ENCODE results near the gene LRRC7. TPM values are rescaled to one million over a fixed set of nuclear protein-coding genes. Genes with fewer than 3 reads are reported as not detected.

The LRRC7 gene
- total RNA-seq, 1 donor from 2014 or later: not detected

DNA sequence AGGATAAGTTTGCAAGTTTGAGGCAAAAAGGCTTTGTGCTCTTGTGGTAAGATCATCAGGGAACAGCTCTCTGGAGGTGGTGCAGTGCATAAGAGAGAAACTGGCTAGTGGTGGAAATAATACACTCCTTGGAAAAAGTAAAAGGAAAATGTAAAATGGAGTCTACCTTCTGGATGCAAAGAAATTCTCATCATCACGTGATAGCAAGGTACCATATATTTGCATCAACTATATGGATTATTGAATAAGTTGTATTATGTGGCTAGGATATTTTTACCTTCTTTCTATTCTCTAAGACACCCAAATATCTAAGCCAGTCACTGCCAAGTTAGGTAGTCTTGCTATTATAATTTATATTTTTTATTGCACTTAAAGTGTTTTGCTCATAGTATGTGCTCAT lies 14.0 kb upstream of the LRRC7 start:
- intact Hi-C loops (cut with micrococcal nuclease): no loop called here
- Mint-ChIP-seq H3K27ac (no peak overlapping the region), H3K36me3 (ENCODE audit: low read depth) (no peaks in the 10 kb centered on the region), H3K27me3 (ENCODE audit: low read depth) (no peaks in the 10 kb centered on the region), H3K4me3 (ENCODE audit: low read depth) (no peak overlapping the region), H3K4me1 (ENCODE audit: low read depth) (no peaks in the 10 kb centered on the region), H3K9me3 (peaks cover under 1% of the 10 kb centered on the region)
- no peak for DNase-seq (ENCODE audit: low spot score)

GRCh38 chr1:69568421-69569174 lies 876 bp downstream of the LRRC7 start:
- intact Hi-C loops (cut with micrococcal nuclease): no loop called here
- Mint-ChIP-seq H3K27me3 (ENCODE audit: low read depth) (peaks cover 36% of the 10 kb centered on the region), H3K27ac (no peak overlapping the region), H3K9me3 (no peaks in the 10 kb centered on the region), H3K4me1 (ENCODE audit: low read depth) (peaks cover 10% of the 10 kb centered on the region), H3K36me3 (ENCODE audit: low read depth) (no peaks in the 10 kb centered on the region), H3K4me3 (ENCODE audit: low read depth) (peak overlapping the region; percentile 71)
- no peak for DNase-seq (ENCODE audit: low spot score)

GRCh38 chr1:69569175-69569541 lies 1.4 kb downstream of the LRRC7 start:
- H3K36me3 Mint-ChIP-seq (ENCODE audit: low read depth): no peaks in the 10 kb centered on the region
- no peak for DNase-seq (ENCODE audit: low spot score)
- peak overlapping the region; percentile 11 for H3K4me3 Mint-ChIP-seq (ENCODE audit: low read depth)
- no peaks in the 10 kb centered on the region for H3K9me3 Mint-ChIP-seq
- H3K27ac Mint-ChIP-seq: no peak overlapping the region
- peaks cover 10% of the 10 kb centered on the region for H3K4me1 Mint-ChIP-seq (ENCODE audit: low read depth)
- H3K27me3 Mint-ChIP-seq (ENCODE audit: low read depth): peaks cover 36% of the 10 kb centered on the region
- intact Hi-C loops (cut with micrococcal nuclease): no loop called here

DNA sequence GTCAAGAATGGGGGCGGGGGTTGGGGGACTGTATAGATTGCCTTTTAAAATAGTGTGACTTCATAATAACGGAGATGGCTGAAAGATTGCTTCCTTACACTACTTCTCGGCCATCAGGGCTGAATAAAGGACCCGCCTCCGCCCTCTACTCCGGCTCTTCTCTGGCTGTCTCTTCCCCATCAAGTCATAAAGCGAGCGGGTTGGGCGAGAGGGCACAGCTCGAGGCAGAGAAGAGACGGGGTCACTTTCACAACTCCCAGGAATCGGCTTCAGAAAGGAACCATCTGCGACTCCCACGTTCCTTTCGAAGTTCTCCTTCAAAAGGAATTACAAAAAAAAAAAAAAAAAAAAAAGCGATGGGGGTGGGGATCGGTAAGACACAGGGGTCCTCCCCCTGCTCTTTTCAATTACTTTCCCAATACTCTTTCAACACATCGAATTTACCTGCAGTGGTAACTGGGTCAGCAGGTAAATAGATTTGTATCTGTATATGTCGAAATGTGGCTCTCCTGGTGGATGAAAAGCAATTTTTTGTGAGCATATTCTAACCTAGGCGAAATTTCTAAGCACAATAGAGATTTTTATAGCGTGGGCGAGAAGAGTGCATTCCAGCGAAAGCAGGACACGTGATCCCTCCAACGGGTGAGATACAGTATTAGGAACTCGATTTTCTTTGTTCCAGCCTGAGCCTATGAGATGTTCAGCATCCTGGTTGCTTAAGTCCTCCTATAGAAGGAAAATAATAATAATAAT lies 2.0 kb downstream of the LRRC7 start:
- Mint-ChIP-seq H3K36me3 (ENCODE audit: low read depth) (no peaks in the 10 kb centered on the region), H3K27me3 (ENCODE audit: low read depth) (peaks cover 36% of the 10 kb centered on the region), H3K9me3 (no peaks in the 10 kb centered on the region), H3K4me3 (ENCODE audit: low read depth) (no peak overlapping the region), H3K27ac (no peak overlapping the region), H3K4me1 (ENCODE audit: low read depth) (peaks cover 10% of the 10 kb centered on the region)
- intact Hi-C loops (cut with micrococcal nuclease): no loop called here
- no peak for DNase-seq (ENCODE audit: low spot score)

DNA sequence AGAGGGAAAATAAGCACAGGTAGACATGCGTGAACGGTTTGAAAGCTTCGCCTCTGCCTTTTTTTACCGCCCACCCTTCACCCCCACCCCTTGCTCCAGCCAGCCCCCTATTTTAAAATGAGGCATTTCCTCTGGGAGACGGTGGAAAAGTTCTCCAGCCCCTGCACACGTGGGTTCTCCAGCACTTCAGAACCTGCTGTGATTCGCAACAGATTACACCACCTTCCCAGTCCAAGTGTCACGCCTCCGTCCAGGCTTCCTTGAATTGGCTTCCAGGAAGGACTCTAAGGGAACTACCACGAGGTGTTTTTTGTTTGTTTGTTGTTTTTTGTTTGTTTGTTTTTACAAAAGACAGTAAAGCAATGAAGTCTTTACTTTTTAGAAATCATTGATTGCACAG lies 2.6 kb downstream of the LRRC7 start:
- Mint-ChIP-seq H3K27me3 (ENCODE audit: low read depth) (peaks cover 36% of the 10 kb centered on the region), H3K36me3 (ENCODE audit: low read depth) (no peaks in the 10 kb centered on the region), H3K9me3 (no peaks in the 10 kb centered on the region), H3K4me1 (ENCODE audit: low read depth) (peaks cover 10% of the 10 kb centered on the region), H3K27ac (no peak overlapping the region), H3K4me3 (ENCODE audit: low read depth) (no peak overlapping the region)
- intact Hi-C loops (cut with micrococcal nuclease): no loop called here
- DNase-seq (ENCODE audit: low spot score): no peak

GRCh38 chr1:69572921-69573320 lies 5.2 kb downstream of the LRRC7 start:
- no peaks in the 10 kb centered on the region for H3K36me3 Mint-ChIP-seq (ENCODE audit: low read depth)
- H3K27ac Mint-ChIP-seq: no peak overlapping the region
- no peaks in the 10 kb centered on the region for H3K9me3 Mint-ChIP-seq
- DNase-seq (ENCODE audit: low spot score): no peak
- intact Hi-C loops (cut with micrococcal nuclease): no loop called here
- H3K4me1 Mint-ChIP-seq (ENCODE audit: low read depth): peaks cover 5% of the 10 kb centered on the region
- peaks cover 22% of the 10 kb centered on the region for H3K27me3 Mint-ChIP-seq (ENCODE audit: low read depth)
- no peak overlapping the region for H3K4me3 Mint-ChIP-seq (ENCODE audit: low read depth)

GRCh38 chr1:69573911-69574310 lies 6.2 kb downstream of the LRRC7 start:
- Mint-ChIP-seq H3K4me3 (ENCODE audit: low read depth) (no peak overlapping the region), H3K9me3 (no peaks in the 10 kb centered on the region), H3K27ac (no peak overlapping the region), H3K4me1 (ENCODE audit: low read depth) (peaks cover under 1% of the 10 kb centered on the region), H3K27me3 (ENCODE audit: low read depth) (peaks cover 17% of the 10 kb centered on the region), H3K36me3 (ENCODE audit: low read depth) (no peaks in the 10 kb centered on the region)
- intact Hi-C loops (cut with micrococcal nuclease): no loop called here
- DNase-seq (ENCODE audit: low spot score): no peak

DNA sequence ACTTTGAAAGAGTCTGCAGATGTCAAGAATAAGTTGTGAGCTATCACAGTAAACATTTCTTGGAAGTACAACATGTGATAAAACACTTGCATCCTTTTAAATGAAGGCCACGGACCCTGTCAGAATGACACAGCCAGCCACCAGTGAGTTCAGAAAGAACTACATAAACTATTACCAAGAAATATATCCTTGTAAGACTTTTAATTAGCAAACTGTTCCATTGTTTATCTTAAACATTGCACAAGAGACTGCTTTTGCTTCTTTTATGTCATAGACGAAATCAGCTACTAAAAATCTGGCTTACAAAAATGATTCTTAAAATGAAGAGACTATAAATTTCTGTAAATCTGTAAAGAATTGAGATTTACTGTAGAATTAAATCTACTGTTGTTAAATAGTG lies 17.9 kb downstream of the LRRC7 start:
- Mint-ChIP-seq H3K4me1 (ENCODE audit: low read depth) (no peaks in the 10 kb centered on the region), H3K9me3 (no peaks in the 10 kb centered on the region), H3K36me3 (ENCODE audit: low read depth) (no peaks in the 10 kb centered on the region)

DNA sequence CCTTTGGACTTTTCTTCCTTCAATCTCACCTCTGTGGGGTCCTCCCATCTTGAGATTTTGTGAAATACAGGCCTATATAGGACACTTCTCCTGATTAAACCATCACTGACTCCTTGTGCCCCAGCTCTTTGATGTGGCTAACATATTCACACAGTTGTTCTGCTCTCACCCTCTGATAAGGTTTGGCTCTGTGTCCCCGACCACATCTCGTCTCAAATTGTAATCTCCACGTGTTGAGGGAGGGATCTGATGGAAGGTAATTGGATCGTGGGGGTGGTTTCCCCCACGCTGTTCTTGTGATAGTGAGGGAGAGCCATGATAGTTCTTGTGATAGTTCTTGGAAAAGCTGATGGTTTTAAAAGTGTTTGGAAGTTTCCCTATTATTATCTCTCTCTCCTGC lies 19.7 kb downstream of the LRRC7 start:
- no peak for DNase-seq (ENCODE audit: low spot score)
- no peak overlapping the region for H3K4me3 Mint-ChIP-seq (ENCODE audit: low read depth)
- no peak overlapping the region for H3K27ac Mint-ChIP-seq
- H3K36me3 Mint-ChIP-seq (ENCODE audit: low read depth): no peaks in the 10 kb centered on the region
- no peaks in the 10 kb centered on the region for H3K27me3 Mint-ChIP-seq (ENCODE audit: low read depth)
- intact Hi-C loops (cut with micrococcal nuclease): no loop called here
- no peaks in the 10 kb centered on the region for H3K9me3 Mint-ChIP-seq
- no peaks in the 10 kb centered on the region for H3K4me1 Mint-ChIP-seq (ENCODE audit: low read depth)

More for the DNA sequence above, 17.9 kb downstream of the LRRC7 start:
- no peak overlapping the region for H3K27ac Mint-ChIP-seq
- no peak for DNase-seq (ENCODE audit: low spot score)
- H3K27me3 Mint-ChIP-seq (ENCODE audit: low read depth): no peaks in the 10 kb centered on the region
- intact Hi-C loops (cut with micrococcal nuclease): no loop called here
- no peak overlapping the region for H3K4me3 Mint-ChIP-seq (ENCODE audit: low read depth)

DNA sequence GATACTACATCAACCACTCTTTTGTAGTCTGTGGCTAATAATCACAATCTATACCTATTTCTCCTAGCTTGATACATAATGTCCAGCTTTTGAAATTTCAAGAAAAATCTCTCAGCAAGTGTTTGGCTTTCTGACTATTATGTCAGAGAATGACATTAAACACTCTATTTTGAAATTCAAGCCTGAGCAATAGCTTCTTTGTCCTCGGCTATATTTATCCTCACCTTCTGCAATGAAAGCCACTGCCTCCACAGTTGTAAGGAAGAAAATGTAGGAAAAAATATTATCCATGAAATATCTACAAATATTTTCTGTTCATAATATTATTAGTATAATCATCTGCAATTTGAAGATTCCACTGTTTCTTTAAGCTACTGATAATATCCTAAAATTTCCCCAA lies 22.1 kb downstream of the LRRC7 start:
- H3K4me1 Mint-ChIP-seq (ENCODE audit: low read depth): no peaks in the 10 kb centered on the region
- intact Hi-C loops (cut with micrococcal nuclease): no loop called here
- no peaks in the 10 kb centered on the region for H3K36me3 Mint-ChIP-seq (ENCODE audit: low read depth)
- no peaks in the 10 kb centered on the region for H3K27me3 Mint-ChIP-seq (ENCODE audit: low read depth)
- no peak overlapping the region for H3K27ac Mint-ChIP-seq
- H3K4me3 Mint-ChIP-seq (ENCODE audit: low read depth): no peak overlapping the region
- H3K9me3 Mint-ChIP-seq: no peaks in the 10 kb centered on the region
- DNase-seq (ENCODE audit: low spot score): no peak

DNA sequence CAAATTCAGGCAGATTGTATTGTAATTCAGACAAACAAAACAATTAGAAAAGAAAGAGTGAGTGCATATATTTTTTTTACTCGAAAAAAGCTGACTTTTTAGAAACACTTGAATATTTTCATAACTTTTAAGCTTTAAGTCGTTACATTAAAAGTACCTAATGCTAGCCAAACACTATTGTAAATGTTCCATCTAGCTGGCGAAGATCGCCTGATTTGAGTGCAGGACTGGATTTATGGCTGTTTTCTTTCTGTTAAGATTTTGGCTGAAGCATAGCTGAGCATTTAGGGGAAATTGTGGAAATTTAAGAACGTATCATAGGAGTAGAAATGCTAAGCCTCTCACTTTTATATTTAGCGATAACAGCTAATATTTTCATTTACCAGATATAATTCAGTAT lies 24.6 kb downstream of the LRRC7 start:
- Mint-ChIP-seq H3K9me3 (no peaks in the 10 kb centered on the region), H3K27me3 (ENCODE audit: low read depth) (no peaks in the 10 kb centered on the region)
- DNase-seq (ENCODE audit: low spot score): no peak

DNA sequence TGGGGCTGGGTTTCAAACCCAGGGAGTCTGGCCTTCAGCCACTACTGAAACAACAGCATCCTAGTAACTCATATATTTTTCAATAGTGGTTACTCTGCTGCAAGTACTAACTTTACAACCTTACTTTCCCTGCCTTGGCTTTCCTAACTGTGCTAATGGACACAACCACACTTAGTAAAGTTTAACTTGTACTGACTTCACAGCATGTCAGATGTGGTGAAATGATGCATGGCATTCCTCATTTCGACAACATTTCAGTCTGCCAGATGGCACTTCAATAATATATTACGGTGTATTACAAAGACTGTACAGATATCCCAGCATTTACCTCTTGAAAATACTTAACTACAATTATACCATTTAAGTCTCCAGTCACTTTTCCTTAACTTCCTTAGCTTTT lies 27.8 kb downstream of the LRRC7 start:
- Mint-ChIP-seq H3K4me3 (ENCODE audit: low read depth) (no peak overlapping the region), H3K9me3 (no peaks in the 10 kb centered on the region), H3K36me3 (ENCODE audit: low read depth) (no peaks in the 10 kb centered on the region), H3K27ac (no peak overlapping the region), H3K27me3 (ENCODE audit: low read depth) (no peaks in the 10 kb centered on the region), H3K4me1 (ENCODE audit: low read depth) (no peaks in the 10 kb centered on the region)
- intact Hi-C loops (cut with micrococcal nuclease): no loop called here
- DNase-seq (ENCODE audit: low spot score): no peak

More for the DNA sequence above, 24.6 kb downstream of the LRRC7 start:
- Mint-ChIP-seq H3K27ac (no peak overlapping the region), H3K4me3 (ENCODE audit: low read depth) (no peak overlapping the region), H3K36me3 (ENCODE audit: low read depth) (no peaks in the 10 kb centered on the region), H3K4me1 (ENCODE audit: low read depth) (no peaks in the 10 kb centered on the region)
- intact Hi-C loops (cut with micrococcal nuclease): no loop called here

- no peak overlapping the region for H3K4me3 Mint-ChIP-seq (ENCODE audit: low read depth)
- intact Hi-C loops (cut with micrococcal nuclease): no loop called here
- no peaks in the 10 kb centered on the region for H3K4me1 Mint-ChIP-seq (ENCODE audit: low read depth)
- H3K9me3 Mint-ChIP-seq: peaks cover 4% of the 10 kb centered on the region
- no peaks in the 10 kb centered on the region for H3K36me3 Mint-ChIP-seq (ENCODE audit: low read depth)
- DNase-seq (ENCODE audit: low spot score): no peak
- H3K27ac Mint-ChIP-seq: no peak overlapping the region
- no peaks in the 10 kb centered on the region for H3K27me3 Mint-ChIP-seq (ENCODE audit: low read depth)
Observed at GRCh38 chr1:69611316-69611715, 43.6 kb downstream of the LRRC7 start.

Measured in activated T-helper 2 cell treated with anti-CD3 and anti-CD28 coated beads, Interferon-gamma antibody, Interleukin-2, Interleukin-4, amounts not matched to agents 10 μg/mL and 5 μg/mL and 100 μg/mL, durations not matched to agents 14 hours and 24 hours and 36 hours (primary cell).